Stimulated activated CD4-positive, alpha-beta T cell treated with anti-CD3 and anti-CD28 coated beads, Interleukin-1b, Interleukin-23, amount 100 ng/mL, for 1 hour (primary cell): Measurements from ENCODE around the gene APC2.
"Not testable (repeated sequence)": the region's sequence is repeated elsewhere in the genome, so short reads cannot be mapped to it uniquely, and the experiment has no call there.

Source experiments
- DNase-seq, 2 donors: peaks; one replicate each; pipeline ENCODE4 v3.0.0-alpha.2; 2020; ENCODE audit warnings: low read depth in 2 of 2

Gene APC2

DNA sequence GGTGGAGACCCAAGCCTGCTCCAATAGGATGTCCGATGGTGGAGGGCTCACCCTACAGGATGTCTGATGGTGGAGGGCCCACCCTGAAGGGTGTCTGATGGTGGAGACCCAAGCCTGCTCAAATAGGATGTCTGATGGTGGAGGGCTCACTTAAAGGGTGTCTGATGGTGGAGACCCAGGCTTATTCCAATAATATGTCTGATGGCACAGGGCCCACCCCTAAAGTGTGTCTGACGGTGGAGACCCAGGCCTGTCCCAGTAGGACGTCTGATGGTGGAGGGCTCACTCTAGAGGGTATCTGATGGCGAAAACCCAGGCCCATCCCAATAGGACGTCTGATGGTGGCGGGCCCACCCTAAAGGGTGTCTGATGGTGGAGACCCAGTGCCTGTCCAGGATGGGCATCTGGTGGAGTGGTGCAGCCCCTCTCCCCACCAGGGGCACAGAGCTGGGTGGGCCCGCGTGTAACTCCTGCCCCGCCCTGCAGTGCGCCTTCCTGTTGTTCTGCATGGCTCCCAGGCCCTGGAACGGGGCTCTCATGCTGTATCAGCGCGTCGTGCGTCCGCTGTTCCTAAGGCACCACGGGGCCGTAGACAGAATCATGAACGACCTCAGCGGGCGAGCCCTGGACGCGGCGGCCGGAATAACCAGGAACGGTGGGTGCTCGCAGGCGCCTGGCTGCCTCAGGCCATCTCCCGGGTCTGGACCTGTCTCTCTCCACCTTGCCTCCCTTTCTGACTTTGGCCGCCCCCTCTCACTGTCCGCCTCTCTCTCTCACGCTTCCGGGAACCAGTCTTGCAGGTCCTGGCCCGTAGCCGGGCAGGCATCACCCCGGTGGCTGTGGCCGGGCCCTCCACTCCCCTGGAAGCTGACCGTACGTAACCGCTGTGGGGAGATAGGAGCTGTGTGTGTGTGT, 46.1 kb downstream of the APC2 start:
- no peak for DNase-seq

DNA sequence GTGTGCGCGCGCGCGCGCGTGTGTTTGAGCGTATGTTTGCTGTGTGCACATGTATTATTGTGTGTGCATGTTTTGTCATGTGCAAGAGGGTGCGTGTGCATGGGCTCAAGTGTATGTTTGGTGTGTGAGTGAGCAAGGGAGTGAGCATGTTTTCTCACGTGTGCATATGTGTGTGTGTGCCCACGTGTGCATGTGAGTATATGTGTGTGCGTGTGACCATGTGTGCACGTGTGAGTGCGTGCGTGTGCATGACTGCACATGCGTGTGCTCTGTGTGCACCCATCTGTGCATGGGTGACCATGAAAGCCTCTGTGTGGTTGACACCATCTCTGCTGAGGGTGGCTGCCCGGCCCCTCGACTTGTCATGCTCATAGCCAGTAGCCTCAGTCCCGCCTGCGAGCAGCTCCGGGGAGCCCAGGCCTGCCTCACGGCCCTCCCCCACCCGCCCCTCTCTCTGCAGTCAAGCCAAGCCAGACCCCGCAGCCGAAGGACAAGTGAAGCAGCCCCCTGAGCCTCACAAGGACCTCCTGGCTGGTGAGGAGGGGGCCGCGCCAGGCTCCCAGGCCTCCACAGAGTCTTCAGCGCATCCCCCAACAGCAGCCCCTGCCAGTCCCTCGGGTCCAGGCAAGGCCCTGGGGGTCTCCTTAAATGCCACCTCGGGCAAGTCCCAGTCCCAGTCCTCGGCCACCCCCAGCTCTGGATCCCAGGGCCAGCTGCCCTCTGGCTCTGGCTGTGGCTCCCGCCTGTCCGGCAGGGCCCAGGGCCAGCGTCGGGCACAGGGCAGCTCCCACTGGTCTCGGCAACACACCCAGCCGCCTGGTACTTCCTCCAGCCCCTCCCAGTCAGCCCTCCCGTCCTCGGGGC, 47.0 kb downstream of the APC2 start:
- DNase-seq: no peak

DNA sequence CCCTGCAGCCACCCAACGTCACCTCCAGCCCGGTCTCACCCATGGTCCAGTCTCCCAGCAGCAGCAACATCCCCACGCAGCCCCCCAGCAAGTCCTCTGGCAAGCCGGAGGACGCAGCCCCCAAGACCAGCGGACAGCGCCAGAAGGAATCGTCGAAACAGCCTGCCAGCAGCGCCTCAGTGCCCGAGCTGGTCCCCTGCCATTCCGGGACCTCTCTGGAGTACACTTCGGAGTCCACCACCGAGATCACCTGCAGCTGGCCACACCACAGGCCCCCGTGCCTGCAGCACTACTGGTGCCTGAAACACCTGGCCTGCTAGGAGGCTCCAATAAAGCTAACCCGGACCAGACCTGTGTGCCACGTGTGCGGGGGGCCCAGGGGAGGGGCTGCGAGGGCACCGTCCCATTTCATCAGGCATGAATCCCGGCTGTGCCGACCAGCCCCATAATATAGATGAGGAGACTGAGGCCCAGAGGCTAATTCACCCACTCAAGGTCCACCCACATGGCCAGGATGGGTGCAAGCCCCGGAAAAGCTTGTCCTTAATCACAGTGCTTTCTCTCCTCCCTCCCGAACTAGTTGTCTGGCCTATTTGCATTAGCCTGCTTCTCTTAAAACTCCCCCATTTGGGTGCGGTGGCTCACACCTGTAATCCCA, 47.8 kb downstream of the APC2 start:
- DNase-seq: no peak

GRCh38 chr19:1499231-1499630, 49.3 kb downstream of the APC2 start:
- not testable (repeated sequence) for DNase-seq

GRCh38 chr19:1501200-1501595, 51.3 kb downstream of the APC2 start:
- DNase-seq: no peak

DNA sequence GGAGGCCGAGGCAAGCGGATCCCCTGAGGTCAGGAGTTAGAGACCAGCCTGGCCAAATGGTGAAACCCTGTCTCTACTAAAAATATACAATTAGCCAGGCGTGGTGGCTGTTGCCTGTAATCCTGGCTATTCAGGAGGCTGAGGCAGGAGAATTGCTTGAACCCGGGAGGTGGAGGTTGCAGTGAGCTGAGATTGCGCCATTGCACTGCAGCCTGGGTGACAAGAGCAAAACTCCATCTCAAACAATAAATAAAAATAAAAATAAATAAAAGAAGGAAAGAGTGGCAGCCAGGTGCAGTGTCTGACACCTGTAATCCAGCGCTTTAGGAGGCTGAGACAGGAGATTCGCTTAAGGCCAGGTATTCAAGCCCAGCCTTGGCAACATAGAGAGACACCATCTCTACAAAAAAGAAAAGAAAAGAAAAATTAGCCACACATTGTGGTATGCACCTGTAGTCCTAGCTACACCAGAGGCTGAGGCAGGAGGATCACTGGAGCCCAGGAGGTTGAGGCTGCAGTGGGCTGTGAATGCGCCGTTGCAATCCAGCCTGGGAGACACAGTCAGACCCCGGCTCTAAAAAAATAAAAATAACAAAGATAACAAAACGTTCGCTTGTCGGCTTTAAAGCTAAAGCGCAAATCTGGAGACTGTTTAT, 52.6 kb downstream of the APC2 start:
- DNase-seq: no peak

DNA sequence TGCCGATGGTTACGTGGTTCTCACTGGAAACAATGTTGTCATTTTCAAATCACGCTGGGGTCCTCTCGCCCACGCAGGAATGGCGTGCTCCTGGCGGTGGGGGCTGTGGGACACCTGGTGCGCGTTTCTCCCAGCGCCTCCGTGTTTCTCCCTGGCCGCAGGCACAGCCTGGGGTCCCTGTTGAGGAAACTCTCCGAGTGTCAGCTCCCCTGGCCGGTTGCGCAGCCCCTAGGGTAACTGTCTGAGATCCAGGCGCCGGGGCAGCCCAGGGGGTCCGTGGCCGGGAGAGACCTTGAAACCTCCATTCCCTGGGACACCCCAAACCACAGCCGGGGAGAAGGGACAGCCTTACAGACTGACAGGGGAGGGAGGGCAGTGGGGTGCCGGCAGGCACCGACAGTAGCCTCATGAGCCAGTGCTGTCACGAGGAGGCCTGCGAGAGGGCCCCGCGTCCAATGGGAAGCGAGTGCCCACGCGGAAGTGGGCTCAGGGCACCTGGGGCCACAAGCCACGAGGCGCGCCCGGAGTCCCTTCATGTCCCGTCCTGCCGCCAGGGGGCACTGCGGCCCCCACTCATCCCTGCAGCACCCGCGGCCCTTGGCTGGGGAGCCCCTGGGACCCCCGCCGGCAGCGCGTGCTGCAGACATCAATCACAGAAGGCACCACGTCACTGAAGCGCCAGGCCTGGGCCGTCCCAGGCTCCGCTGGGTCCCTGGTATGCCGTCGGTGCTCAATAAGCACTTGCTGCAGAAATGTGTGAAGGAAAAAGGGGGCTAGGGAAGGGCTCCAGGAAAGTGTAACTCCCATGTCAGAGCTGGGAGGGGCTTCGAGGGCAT, 53.4 kb downstream of the APC2 start:
- peak; percentile 28 to 48 for DNase-seq

DNA sequence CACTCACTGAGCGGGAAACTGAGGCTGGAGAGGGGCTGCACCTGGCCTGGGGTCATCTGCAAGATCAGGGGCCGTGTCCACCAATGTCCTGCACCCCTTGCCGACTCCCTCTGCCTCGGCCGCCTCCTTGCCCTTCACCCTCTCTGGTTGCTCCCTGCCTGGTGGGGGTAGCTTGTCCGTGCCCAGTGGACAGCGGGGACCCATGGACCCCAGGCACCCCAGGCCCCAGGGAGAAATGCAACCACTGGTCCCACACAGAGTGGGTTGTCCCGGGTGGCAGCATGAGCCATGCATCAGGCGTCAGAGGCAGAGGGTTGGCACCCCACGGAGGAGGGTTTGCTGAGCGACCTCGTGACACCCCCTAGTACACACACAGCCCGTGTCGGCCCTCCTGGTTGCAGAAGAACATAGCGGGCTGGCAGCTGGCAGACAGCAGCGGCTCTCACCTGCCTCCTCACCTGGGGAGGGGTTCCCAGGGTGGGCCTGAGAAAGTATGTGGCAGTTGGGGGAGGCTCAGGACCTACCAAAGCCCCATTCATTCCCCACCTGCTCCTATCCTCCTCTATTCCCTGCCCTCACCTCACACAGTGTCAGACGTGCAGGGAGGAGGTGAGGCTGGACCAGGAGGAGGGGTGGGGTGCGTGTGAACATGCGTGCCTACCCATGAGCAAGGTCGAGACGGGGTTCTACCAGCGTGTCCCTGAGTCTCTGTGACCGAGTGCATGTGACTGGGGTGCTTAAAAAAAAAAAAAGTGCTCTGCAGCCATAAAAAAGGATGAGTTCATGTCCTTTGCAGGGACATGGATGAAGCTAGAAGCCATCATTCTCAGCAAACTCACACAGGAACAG, 54.2 kb downstream of the APC2 start:
- DNase-seq: no peak

DNA sequence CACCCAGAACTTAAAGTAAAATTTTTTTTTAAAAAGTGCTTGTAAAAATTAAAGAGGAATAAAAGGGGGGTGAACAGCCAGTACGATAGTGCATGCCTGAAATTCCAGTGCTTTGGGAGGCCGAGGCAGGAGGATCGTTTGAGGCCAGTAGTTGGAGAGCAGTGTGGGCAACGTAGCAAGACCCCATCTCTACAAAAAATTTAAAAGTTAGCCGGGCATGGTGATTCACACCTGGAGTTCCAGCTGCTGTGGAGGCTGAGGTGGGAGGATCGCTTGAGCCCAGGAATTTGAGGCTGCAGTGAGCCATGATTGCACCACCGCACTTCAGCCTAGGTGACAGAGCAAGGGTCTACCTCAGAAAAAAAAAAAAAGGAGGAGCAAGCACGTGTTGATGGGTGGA, 55.1 kb downstream of the APC2 start:
- no peak for DNase-seq

- no peak for DNase-seq
These were observed 56.3 kb downstream of the APC2 start for GRCh38 chr19:1505991-1506881.

GRCh38 chr19:1507192-1507660, 57.3 kb downstream of the APC2 start:
- no peak for DNase-seq

- peak; percentile 84 to 85 for DNase-seq
These were observed 58.0 kb downstream of the APC2 start for GRCh38 chr19:1507763-1508506.

DNA sequence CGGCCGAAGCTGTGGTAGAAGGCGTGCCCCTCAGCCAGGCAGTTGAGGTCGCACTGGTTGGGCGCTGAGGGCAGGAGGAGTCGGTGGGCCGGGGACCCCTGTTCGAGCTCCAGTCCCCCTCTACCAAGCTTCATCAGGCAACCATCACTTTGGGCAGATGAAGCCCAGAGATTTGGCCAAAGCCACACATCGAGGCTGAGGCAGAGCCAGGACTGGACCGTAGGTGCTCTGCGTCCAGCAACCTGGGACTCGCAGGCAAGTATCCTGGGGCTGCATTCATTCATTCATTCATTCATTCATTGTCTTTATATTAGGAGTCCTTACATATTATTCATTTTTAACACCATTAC, 58.6 kb downstream of the APC2 start:
- no peak for DNase-seq

- no peak for DNase-seq
These were observed 59.9 kb downstream of the APC2 start for GRCh38 chr19:1509602-1510441.

GRCh38 chr19:1510442-1510806, 60.5 kb downstream of the APC2 start:
- no peak for DNase-seq

DNA sequence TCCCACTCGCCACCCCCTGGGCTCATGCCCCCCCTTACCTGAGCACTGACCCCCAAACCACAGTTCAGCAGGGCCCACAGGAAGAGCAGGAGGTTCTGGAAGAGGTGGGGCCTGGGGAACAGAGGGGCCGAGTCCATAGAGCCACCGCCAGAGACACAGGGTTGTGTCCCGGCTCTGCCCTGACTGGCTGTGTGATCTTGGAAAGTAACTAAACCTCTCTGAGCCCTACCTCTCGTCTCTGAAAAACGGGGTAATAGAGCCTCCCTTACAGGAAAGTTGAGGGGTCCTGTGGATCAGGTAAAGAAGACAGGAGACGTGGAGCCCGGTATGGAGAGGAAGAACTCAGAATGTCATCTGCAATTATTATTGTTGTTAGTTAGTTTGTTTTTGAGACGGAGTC, 60.9 kb downstream of the APC2 start:
- no peak for DNase-seq
